H9 (cell line): ENCODE measurements around the gene ADAMTS15. TPM values are rescaled to one million over a fixed set of nuclear protein-coding genes. Genes with fewer than 3 reads are reported as not detected.

ENCODE experiments used
- DNase-seq: peaks from one replicate; pipeline ENCODE4 v3.0.0-alpha.2; 2017
- H2AFZ ChIP-seq: one replicate; pipeline ENCODE4 v1.6.1; 2013; ENCODE audit warnings: mild to moderate bottlenecking, low read length, control low read depth, moderate library complexity
- H2AK5ac ChIP-seq: 2 replicates; pipeline ENCODE4 v1.6.1; 2013; ENCODE audit warnings: low read length, control low read depth, mixed read lengths; ENCODE audit not compliant: insufficient read length
- H2BK120ac ChIP-seq: one replicate; pipeline ENCODE4 v1.6.1; 2013; ENCODE audit warnings: low read depth, mild to moderate bottlenecking, low read length, control low read depth, inconsistent platforms; ENCODE audit not compliant: poor library complexity, severe bottlenecking
- H2BK12ac ChIP-seq: 2 replicates; pipeline ENCODE4 v1.6.1; 2013; ENCODE audit warnings: low read length, control low read depth, mixed read lengths, low read depth; ENCODE audit not compliant: insufficient read length
- H2BK15ac ChIP-seq: 2 replicates; pipeline ENCODE4 v1.6.1; 2013; ENCODE audit warnings: low read depth, low read length, control low read depth
- H2BK20ac ChIP-seq: one replicate; pipeline ENCODE4 v1.6.1; 2013; ENCODE audit warnings: low read depth, mild to moderate bottlenecking, low read length, control low read depth, inconsistent platforms; ENCODE audit not compliant: poor library complexity, severe bottlenecking
- H2BK5ac ChIP-seq: 2 replicates; pipeline ENCODE4 v1.6.1; 2013; ENCODE audit warnings: low read length, control low read depth, mixed read lengths; ENCODE audit not compliant: insufficient read length
- H3K14ac ChIP-seq: 2 replicates; pipeline ENCODE4 v1.6.1; 2013; ENCODE audit warnings: low read length, control low read depth; ENCODE audit not compliant: insufficient read depth
- H3K18ac ChIP-seq: 2 replicates; pipeline ENCODE4 v1.6.1; 2013; ENCODE audit warnings: low read depth, mild to moderate bottlenecking, mixed read lengths, low read length, control low read depth; ENCODE audit not compliant: insufficient read length
- H3K23ac ChIP-seq: 2 replicates; pipeline ENCODE4 v1.6.1; 2013; ENCODE audit warnings: low read length, control low read depth, mixed read lengths, low read depth; ENCODE audit not compliant: insufficient read length
- H3K23me2 ChIP-seq: 2 replicates; pipeline ENCODE4 v1.6.1; 2013; ENCODE audit warnings: low read depth, mild to moderate bottlenecking, mixed read lengths, low read length, control low read depth; ENCODE audit not compliant: insufficient read length, poor library complexity, severe bottlenecking
- H3K27ac ChIP-seq: 2 replicates; pipeline ENCODE4 v1.5.1; 2013; ENCODE audit warnings: low read length, control low read depth, mixed read lengths, low read depth; ENCODE audit not compliant: insufficient read length
- H3K27me3 ChIP-seq: 2 replicates; pipeline ENCODE4 v1.6.1; 2013; ENCODE audit warnings: low read length, control low read depth, inconsistent platforms; ENCODE audit not compliant: insufficient read depth
- H3K4ac ChIP-seq: 2 replicates; pipeline ENCODE4 v1.6.1; 2013; ENCODE audit warnings: low read depth, mild to moderate bottlenecking, control low read depth, inconsistent platforms, low read length, moderate library complexity
- H3K4me1 ChIP-seq: 2 replicates; pipeline ENCODE4 v1.6.1; 2013; ENCODE audit warnings: low read length, control low read depth, inconsistent platforms; ENCODE audit not compliant: insufficient read depth
- H3K4me2 ChIP-seq: 2 replicates; pipeline ENCODE4 v1.6.1; 2013; ENCODE audit warnings: low read length, control low read depth, mixed read lengths; ENCODE audit not compliant: insufficient read length, insufficient read depth
- H3K56ac ChIP-seq: 2 replicates; pipeline ENCODE4 v1.6.1; 2013; ENCODE audit warnings: low read depth, mild to moderate bottlenecking, mixed read lengths, low read length, control low read depth; ENCODE audit not compliant: insufficient read length
- H3K79me1 ChIP-seq: 2 replicates; pipeline ENCODE4 v1.6.1; 2013; ENCODE audit warnings: low read depth, mild to moderate bottlenecking, moderate library complexity, low read length, control low read depth, inconsistent platforms; ENCODE audit not compliant: insufficient read depth, poor library complexity, severe bottlenecking
- H3K79me2 ChIP-seq: 2 replicates; pipeline ENCODE4 v1.6.1; 2013; ENCODE audit warnings: low read length, control low read depth, inconsistent platforms; ENCODE audit not compliant: insufficient read depth
- H3K9ac ChIP-seq: 2 replicates; pipeline ENCODE4 v1.6.1; 2013; ENCODE audit warnings: low read length, control low read depth, mixed read lengths; ENCODE audit not compliant: insufficient read length; ENCODE audit errors: extremely low read depth
- H3K9me3 ChIP-seq: one replicate; pipeline ENCODE4 v1.6.1; 2013; ENCODE audit warnings: low read depth, low read length, inconsistent platforms; ENCODE audit not compliant: control insufficient read depth
- H3T11ph ChIP-seq: one replicate; pipeline ENCODE4 v1.6.1; 2013; ENCODE audit warnings: mild to moderate bottlenecking, low read length, control low read depth, inconsistent platforms
- H4K20me1 ChIP-seq: one replicate; pipeline ENCODE4 v1.6.1; 2013; ENCODE audit not compliant: control insufficient read depth, insufficient read length, insufficient read depth
- H4K5ac ChIP-seq: 2 replicates; pipeline ENCODE4 v1.6.1; 2013; ENCODE audit warnings: low read depth, mild to moderate bottlenecking, mixed read lengths, low read length, control low read depth; ENCODE audit not compliant: insufficient read length
- H4K8ac ChIP-seq: replicated peaks from 2 replicates; pipeline ENCODE4 v1.6.1; 2013; ENCODE audit warnings: low read length, control low read depth, mixed read lengths, low read depth; ENCODE audit not compliant: insufficient read length
- H4K91ac ChIP-seq: 2 replicates; pipeline ENCODE4 v1.6.1; 2013; ENCODE audit warnings: low read depth, mild to moderate bottlenecking, moderate library complexity, mixed read lengths, low read length, control low read depth; ENCODE audit not compliant: insufficient read length
- H3K27ac Mint-ChIP-seq, 3 experiments: 2 replicates in 2 of 3; 3 replicates in 1 of 3; pipeline ENCODE4 v1.8.0; 2020 to 2021; ENCODE audit warnings: mixed read lengths in 3 of 3, mild to moderate bottlenecking in 1 of 3, moderate library complexity in 1 of 3
- H3K27me3 Mint-ChIP-seq: 2 replicates; pipeline ENCODE4 v1.8.0; 2021; ENCODE audit warnings: low read depth, mild to moderate bottlenecking, moderate library complexity, mixed read lengths
- H3K36me3 Mint-ChIP-seq, 3 experiments: 2 replicates in 2 of 3; 3 replicates in 1 of 3; pipeline ENCODE4 v1.8.0; 2020 to 2021; ENCODE audit warnings: low read depth in 3 of 3, mixed read lengths in 3 of 3; ENCODE audit not compliant: insufficient read depth in 1 of 3
- H3K4me1 Mint-ChIP-seq, 2 experiments: 2 replicates each; pipeline ENCODE4 v1.8.0; 2020; ENCODE audit warnings: mixed read lengths in 2 of 2
- H3K4me3 Mint-ChIP-seq, 2 experiments: 2 replicates in 1 of 2; 3 replicates in 1 of 2; pipeline ENCODE4 v1.8.0; 2020 to 2021; ENCODE audit warnings: mild to moderate bottlenecking in 2 of 2, mixed read lengths in 2 of 2, moderate library complexity in 1 of 2
- H3K9me3 Mint-ChIP-seq, 2 experiments: 2 replicates in 1 of 2; 3 replicates in 1 of 2; pipeline ENCODE4 v1.8.0; 2020; ENCODE audit warnings: mild to moderate bottlenecking in 2 of 2, mixed read lengths in 2 of 2, moderate library complexity in 1 of 2
- whole genome bisulfite sequencing: extraction: QIAGEN DNeasy Blood & Tissue Kit; methylation state at CpG from one replicate; pipeline ENCODE4 v1.1.7; 2013; ENCODE audit warnings: missing lambda C conversion rate, low lambda C conversion rate, mixed read lengths; ENCODE audit not compliant: insufficient read length; ENCODE audit errors: extremely low coverage; 5-methylcytosine and 5-hydroxymethylcytosine counted together
- total RNA-seq: library from RNA; stranded (reverse); gene quantifications from 2 replicates; pipeline ENCODE4 v1.2.1, GENCODE V29; 2021
- TF ChIP-seq, protein P1 (sequence below): fragments of 200-600 bp; sonication (generic); conservative IDR thresholded peaks from 3 replicates; pipeline ENCODE4 v1.8.0; 2021; ENCODE audit warnings: antibody characterized with exemption, mild to moderate bottlenecking

The ADAMTS15 gene
- total RNA-seq, 1 experiment from 2014 or later: 1.3 TPM

GRCh38 chr11:130411223-130411622, 37.2 kb upstream of the ADAMTS15 start:
- no peak overlapping the region for H3K27ac Mint-ChIP-seq

More at GRCh38 chr11:130411223-130411622, 37.2 kb upstream of the ADAMTS15 start:
- H3K9me3 ChIP-seq: no peaks in the 10 kb centered on the region
- TF ChIP-seq, protein P1, sequence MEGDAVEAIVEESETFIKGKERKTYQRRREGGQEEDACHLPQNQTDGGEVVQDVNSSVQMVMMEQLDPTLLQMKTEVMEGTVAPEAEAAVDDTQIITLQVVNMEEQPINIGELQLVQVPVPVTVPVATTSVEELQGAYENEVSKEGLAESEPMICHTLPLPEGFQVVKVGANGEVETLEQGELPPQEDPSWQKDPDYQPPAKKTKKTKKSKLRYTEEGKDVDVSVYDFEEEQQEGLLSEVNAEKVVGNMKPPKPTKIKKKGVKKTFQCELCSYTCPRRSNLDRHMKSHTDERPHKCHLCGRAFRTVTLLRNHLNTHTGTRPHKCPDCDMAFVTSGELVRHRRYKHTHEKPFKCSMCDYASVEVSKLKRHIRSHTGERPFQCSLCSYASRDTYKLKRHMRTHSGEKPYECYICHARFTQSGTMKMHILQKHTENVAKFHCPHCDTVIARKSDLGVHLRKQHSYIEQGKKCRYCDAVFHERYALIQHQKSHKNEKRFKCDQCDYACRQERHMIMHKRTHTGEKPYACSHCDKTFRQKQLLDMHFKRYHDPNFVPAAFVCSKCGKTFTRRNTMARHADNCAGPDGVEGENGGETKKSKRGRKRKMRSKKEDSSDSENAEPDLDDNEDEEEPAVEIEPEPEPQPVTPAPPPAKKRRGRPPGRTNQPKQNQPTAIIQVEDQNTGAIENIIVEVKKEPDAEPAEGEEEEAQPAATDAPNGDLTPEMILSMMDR: no peak
- H2BK120ac ChIP-seq: no peak overlapping the region
- H2AFZ ChIP-seq: no peak overlapping the region
- no peak overlapping the region for H2BK15ac ChIP-seq
- Mint-ChIP-seq H3K9me3 (no peaks in the 10 kb centered on the region; a peak in 1 of 5 replicates), H3K4me1 (peaks cover 16 to 40% of the 10 kb centered on the region in 2 experiments), H3K36me3 (peaks cover 0 to 6% (median 2%) of the 10 kb centered on the region in 3 experiments; a peak in 3 of 7 replicates), H3K27me3 (peaks cover 34% of the 10 kb centered on the region), H3K4me3 (no peak overlapping the region)
- WGBS: no CpG with 5 or more reads among the region's 11 CpGs
- no peak overlapping the region for H3K56ac ChIP-seq
- no peak overlapping the region for H3K14ac ChIP-seq
- DNase-seq: no peak
- no peak overlapping the region for H3K18ac ChIP-seq
- no peak overlapping the region for H3K9ac ChIP-seq
- no peak overlapping the region for H4K8ac ChIP-seq
- H3K23me2 ChIP-seq: no peaks in the 10 kb centered on the region
- H2BK12ac ChIP-seq: no peak overlapping the region
- no peaks in the 10 kb centered on the region for H3K27me3 ChIP-seq
- no peak overlapping the region for H3K27ac ChIP-seq
- H2BK20ac ChIP-seq: no peak overlapping the region
- no peak overlapping the region for H2BK5ac ChIP-seq
- no peak overlapping the region for H3K23ac ChIP-seq
- no peak overlapping the region for H3K4me2 ChIP-seq
- no peaks in the 10 kb centered on the region for H3K79me1 ChIP-seq
- no peaks in the 10 kb centered on the region for H3K79me2 ChIP-seq
- no peak overlapping the region for H4K5ac ChIP-seq
- H3T11ph ChIP-seq: no peak overlapping the region
- H2AK5ac ChIP-seq: no peak overlapping the region
- H4K20me1 ChIP-seq: no peaks in the 10 kb centered on the region
- no peak overlapping the region for H3K4ac ChIP-seq
- no peaks in the 10 kb centered on the region for H3K4me1 ChIP-seq
- H4K91ac ChIP-seq: no peak overlapping the region
